Ovary (tissue), 9 donors: ENCODE measurements around the gene TEX28. TPM values are rescaled to one million over a fixed set of nuclear protein-coding genes. Genes with fewer than 3 reads are reported as not detected.

ENCODE experiments used
- DNase-seq, 5 donors: peaks; one replicate each; pipeline ENCODE4 v3.0.0-alpha.2; 2019 to 2020
- H3K27ac ChIP-seq, 2 donors: fragments of 200-600 bp; one replicate each; pipeline versions ENCODE4 v1.5.1 to v1.8.0; 2019 to 2022
- H3K27me3 ChIP-seq: fragments of 200-600 bp; one replicate; pipeline ENCODE4 v1.8.0; 2022
- H3K36me3 ChIP-seq: fragments of 200-600 bp; sonication (generic); one replicate; pipeline ENCODE4 v1.5.1; 2019
- H3K4me1 ChIP-seq: one replicate; pipeline ENCODE4 v1.8.1; 2013; ENCODE audit warnings: mild to moderate bottlenecking, moderate library complexity; ENCODE audit not compliant: insufficient read depth
- H3K4me3 ChIP-seq: fragments of 200-600 bp; sonication (generic); one replicate; pipeline ENCODE4 v1.5.1; 2017
- H3K9me3 ChIP-seq, 2 donors: fragments of 200-600 bp in 1 of 2; sonication (generic) in 1 of 2; one replicate each; pipeline versions ENCODE4 v1.5.1 to v1.8.1; 2013 to 2019; ENCODE audit warnings: mild to moderate bottlenecking in 1 of 2, moderate library complexity in 1 of 2
- EP300 ChIP-seq: sonication (generic); formaldehyde crosslinking; IDR thresholded peaks from one replicate; pipeline ENCODE4 v1.6.1; 2017; ENCODE audit warnings: antibody characterized with exemption
- POLR2A ChIP-seq: fragments of 450-650 bp; IDR thresholded peaks from one replicate; pipeline ENCODE4 v1.6.1; 2017; ENCODE audit warnings: antibody characterized with exemption, mild to moderate bottlenecking, moderate library complexity
- WGBS, 3 donors: extraction: QIAGEN DNeasy Blood & Tissue Kit in 1 of 3; methylation state at CpG; one replicate each; pipeline versions ENCODE4 v1.1.5 to v1.1.7; 2013 to 2017; 5-methylcytosine and 5-hydroxymethylcytosine counted together
- intact Hi-C, 4 donors: fragments of 100-400 bp; cut with DNase I; formaldehyde crosslinking; loops; one replicate each; pipeline versions ENCODE4 v1.11.0 to v1.15.1; 2022 to 2023
- polyA plus RNA-seq, 2 donors: library from polyadenylated mRNA; stranded (reverse); fragments of 200-250 nt in 1 of 2; fragments of 350-450 nt in 1 of 2; fragmentation: Illumina TruSeq in 1 of 2; extraction: RNeasy Lipid Tissue Mini Kit (QIAGEN cat#74804) in 1 of 2; gene quantifications; one replicate each; pipeline ENCODE4 v1.2.3, GENCODE V29; 2013 to 2014
- total RNA-seq, 7 donors: library from RNA; depleted of rRNA in 2 of 7; stranded (reverse); fragments of >200 nt in 2 of 7; fragmentation: NEBNext Ultra II Directional in 3 of 7; extraction: Animal tissue kit (Norgen Biotek cat#: 25700) in 3 of 7; gene quantifications; one replicate each; pipeline versions ENCODE4 v1.1.0 to v1.2.4, GENCODE V29; 2016 to 2023
- TF ChIP-seq, protein P1 (sequence below), 3 donors: fragments of 450-650 bp in 2 of 3; fragments of 200-600 bp in 1 of 3; IDR thresholded peaks; one replicate each; pipeline versions ENCODE4 v1.5.1 to v1.8.0; 2016 to 2022; ENCODE audit warnings: antibody characterized with exemption in 3 of 3, mild to moderate bottlenecking in 1 of 3
- donor health status: DM: no; HTN: no; CAD: no; lungs with moderate emphysema.
- donor health status: DM: no; HTN: no; CAD: no.
- donor health status: Bipolar disorder and iron deficiency.
- donor health status: DM: yes; HTN: yes; CAD: no.
- donor health status: DM: no; HTN: no; CAD: no.
- donor health status: DM: yes; HTN: yes; CAD: no.

Gene TEX28
- total and polyA plus RNA-seq, 9 donors, result not detected

- WGBS, 3 donors, result 89 to 90% (median 90%) methylated on average over 5 of the region's 5 CpGs
- intact Hi-C loops, result no loop called here
- H3K27me3 ChIP-seq, result no peaks in the 10 kb centered on the region
These were observed 33.7 kb upstream of the TEX28 start for GRCh38 chrX:154328646-154329045.

GRCh38 chrX:154327038-154327820 is 32.3 kb upstream of the TEX28 start:
- TF ChIP-seq, protein P1, sequence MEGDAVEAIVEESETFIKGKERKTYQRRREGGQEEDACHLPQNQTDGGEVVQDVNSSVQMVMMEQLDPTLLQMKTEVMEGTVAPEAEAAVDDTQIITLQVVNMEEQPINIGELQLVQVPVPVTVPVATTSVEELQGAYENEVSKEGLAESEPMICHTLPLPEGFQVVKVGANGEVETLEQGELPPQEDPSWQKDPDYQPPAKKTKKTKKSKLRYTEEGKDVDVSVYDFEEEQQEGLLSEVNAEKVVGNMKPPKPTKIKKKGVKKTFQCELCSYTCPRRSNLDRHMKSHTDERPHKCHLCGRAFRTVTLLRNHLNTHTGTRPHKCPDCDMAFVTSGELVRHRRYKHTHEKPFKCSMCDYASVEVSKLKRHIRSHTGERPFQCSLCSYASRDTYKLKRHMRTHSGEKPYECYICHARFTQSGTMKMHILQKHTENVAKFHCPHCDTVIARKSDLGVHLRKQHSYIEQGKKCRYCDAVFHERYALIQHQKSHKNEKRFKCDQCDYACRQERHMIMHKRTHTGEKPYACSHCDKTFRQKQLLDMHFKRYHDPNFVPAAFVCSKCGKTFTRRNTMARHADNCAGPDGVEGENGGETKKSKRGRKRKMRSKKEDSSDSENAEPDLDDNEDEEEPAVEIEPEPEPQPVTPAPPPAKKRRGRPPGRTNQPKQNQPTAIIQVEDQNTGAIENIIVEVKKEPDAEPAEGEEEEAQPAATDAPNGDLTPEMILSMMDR (IDR thresholded peaks at IDR 0.05), result no peak
- TF ChIP-seq EP300 (no peak), POLR2A (no peak)
- peaks cover 2% of the 10 kb centered on the region for H3K4me1 ChIP-seq
- no peaks in the 10 kb centered on the region for H3K9me3 ChIP-seq
- DNase-seq, result no peak
- intact Hi-C loops, result no loop called here
- H3K36me3 ChIP-seq, result no peaks in the 10 kb centered on the region
- no peak overlapping the region for H3K4me3 ChIP-seq
- WGBS, 3 donors, result 46 to 57% (median 47%) methylated on average over 11 of the region's 11 CpGs
- no peaks in the 10 kb centered on the region for H3K27me3 ChIP-seq
- no peak overlapping the region for H3K27ac ChIP-seq

More at GRCh38 chrX:154328646-154329045, 33.7 kb upstream of the TEX28 start:
- no peaks in the 10 kb centered on the region for H3K9me3 ChIP-seq
- no peak for DNase-seq
- no peaks in the 10 kb centered on the region for H3K36me3 ChIP-seq
- TF ChIP-seq EP300 (no peak), POLR2A (no peak)
- TF ChIP-seq, protein P1 (IDR thresholded peaks at IDR 0.05), result no peak
- no peak overlapping the region for H3K4me3 ChIP-seq
- H3K27ac ChIP-seq, result no peak overlapping the region
- H3K4me1 ChIP-seq, result peaks cover 2% of the 10 kb centered on the region

DNA sequence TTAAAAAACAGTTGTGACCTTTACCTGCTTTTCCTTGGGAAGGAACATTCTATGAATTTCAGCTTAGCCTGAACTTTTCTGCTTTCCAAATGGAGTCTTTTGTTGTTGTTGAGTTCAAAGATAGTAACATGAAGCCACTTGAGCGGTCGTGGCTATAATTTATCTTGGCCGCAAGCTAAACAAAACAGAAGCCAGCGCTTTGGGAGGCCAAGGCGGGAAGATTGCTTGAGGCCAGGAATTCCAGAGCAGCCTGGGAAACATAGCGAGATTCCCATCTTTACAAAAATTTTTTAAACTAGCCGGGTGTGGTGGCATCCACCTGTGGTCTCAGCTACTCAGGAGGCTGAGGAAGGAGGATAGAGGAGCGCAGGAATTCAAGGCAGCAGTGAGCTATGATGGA is 30.6 kb upstream of the TEX28 start:
- WGBS, 3 donors, result 42 to 61% (median 43%) methylated on average over 8 of the region's 8 CpGs
- Histone ChIP-seq H3K9me3 (no peaks in the 10 kb centered on the region), H3K4me3 (no peak overlapping the region)

DNA sequence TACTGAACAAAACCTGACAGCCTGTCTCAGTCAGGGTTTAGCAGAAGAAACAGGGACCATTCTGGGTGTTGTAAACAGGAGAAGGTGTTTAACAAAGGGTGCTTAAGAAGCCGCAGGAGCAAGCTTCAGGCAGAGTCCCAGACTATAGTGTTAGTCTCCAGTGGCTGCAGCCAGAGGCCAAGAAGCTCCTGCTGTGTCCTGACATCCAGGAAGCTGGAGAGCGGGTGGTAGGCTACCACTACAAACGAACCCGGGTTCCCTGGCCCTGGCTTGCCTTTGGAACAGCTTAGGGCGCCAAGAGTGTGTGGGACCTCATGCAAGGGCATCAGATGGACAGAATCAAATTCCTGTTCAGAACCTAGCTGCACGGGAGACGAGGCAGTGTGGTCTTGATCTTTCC is 28.6 kb upstream of the TEX28 start:
- 59 to 71% (median 70%) methylated on average over 7 of the region's 7 CpGs for WGBS, 3 donors
- DNase-seq, result no peak
- Histone ChIP-seq H3K27me3 (no peaks in the 10 kb centered on the region), H3K27ac (no peak overlapping the region), H3K36me3 (no peaks in the 10 kb centered on the region), H3K4me1 (peaks cover 2% of the 10 kb centered on the region), H3K9me3 (no peaks in the 10 kb centered on the region), H3K4me3 (no peak overlapping the region)
- intact Hi-C loops, result no loop called here
- no peak for TF ChIP-seq EP300
- no peak for TF ChIP-seq POLR2A
- TF ChIP-seq, protein P1 (IDR thresholded peaks at IDR 0.05), result no peak

More for the DNA sequence above, 30.6 kb upstream of the TEX28 start:
- Histone ChIP-seq H3K36me3 (no peaks in the 10 kb centered on the region), H3K27me3 (no peaks in the 10 kb centered on the region), H3K4me1 (peaks cover 2% of the 10 kb centered on the region), H3K27ac (no peak overlapping the region)
- DNase-seq, result no peak
- intact Hi-C loops, result no loop called here
- no peak for TF ChIP-seq EP300
- TF ChIP-seq POLR2A, result no peak
- TF ChIP-seq, protein P1 (IDR thresholded peaks at IDR 0.05), result no peak
